NCI-H2029 (cell line): ENCODE data around the gene PLCH1.

Experiments
- DNase-seq: peaks from one replicate; lab custom pipeline; 2025; lab: John Stamatoyannopoulos, UW

Gene PLCH1

DNA sequence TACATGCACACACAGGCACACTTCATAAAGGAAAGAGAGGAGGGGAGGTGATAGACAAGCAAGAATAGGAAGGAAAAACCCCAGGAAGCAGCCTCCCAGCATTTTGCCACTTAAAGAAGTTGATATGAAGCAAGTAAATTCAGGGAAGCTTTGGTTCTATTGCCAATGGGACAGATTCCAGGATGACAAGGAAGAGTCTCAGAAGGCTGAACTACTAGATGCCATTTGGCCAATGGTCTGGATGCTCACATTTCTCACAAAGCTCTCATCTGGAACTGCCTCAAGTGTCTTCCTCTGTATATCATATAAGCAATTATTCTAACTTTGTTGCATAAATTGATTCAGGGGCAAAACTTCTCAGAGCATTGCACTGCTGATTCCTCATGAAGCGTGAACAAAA lies 372.6 kb downstream of the PLCH1 start:
- no peak for DNase-seq

DNA sequence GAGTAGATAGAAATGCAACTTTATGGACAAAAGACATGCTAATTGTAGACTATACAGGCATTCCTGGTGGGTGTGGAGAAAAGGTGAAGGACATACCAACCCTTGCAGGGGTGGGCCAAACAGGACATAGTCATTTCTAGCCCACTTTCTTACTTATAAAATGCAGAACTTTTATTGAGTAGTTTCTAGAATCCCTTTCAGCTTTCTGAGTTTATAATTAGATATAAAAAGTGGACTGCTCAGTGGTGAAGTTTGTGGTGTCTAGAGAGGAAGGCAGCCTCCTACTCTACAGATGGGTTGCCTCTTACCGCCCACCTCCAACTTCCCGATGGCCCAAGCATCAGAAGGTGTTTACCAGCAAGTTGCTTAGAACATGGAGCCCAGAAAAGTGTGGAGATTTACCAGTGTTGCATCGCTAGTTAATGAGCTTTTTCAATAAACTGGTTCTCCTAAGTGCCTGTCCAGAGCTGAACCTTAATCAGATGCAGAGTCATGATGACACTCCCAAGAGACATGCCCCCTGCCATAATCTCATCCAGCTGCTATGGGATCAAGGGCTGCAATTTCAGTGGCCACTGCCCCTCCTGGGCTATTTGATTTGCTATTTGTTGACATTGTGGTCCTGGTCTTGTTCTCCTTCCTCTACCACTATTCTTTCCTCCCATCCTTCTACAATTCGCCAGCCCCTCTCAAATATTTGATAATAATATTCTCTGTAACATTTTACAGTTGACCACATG lies 373.9 kb downstream of the PLCH1 start:
- no peak for DNase-seq

DNA sequence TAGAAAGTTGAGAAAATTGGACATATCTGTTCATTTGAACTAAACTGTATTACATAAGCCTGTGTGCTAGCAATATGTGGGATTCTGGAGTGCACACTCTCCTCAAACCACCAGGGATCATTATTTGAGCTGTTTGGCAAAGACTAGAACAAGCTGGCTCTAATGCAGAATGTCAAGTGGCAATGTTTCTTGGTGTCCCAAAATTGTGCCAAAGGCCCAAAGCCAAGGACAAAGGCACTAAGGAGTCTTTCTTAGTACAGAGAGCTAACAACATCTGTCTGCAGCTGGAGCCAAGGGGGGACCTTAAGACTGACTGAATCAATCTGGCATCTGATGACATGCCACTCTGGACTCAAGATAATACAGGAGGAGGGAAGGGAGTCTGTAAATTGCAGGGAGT lies 374.7 kb downstream of the PLCH1 start:
- DNase-seq: no peak

DNA sequence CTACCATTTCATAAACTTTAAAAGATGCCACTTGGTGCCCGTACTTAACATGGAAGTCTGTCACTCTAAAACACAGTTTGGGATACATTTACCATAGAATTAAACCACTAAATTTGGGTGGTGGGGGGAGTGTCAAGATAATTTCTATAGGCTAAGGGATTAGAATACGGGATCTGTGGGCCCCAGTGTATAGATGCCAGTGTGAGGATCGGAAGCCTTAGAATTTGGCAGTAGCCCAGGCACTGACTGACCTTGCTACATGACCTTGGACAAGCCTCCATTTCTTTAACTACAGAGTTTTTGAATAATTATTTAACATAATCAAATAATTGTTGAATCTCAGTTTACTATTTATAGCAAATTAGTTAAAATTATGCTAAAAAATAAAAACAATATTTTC lies 375.1 kb downstream of the PLCH1 start:
- no peak for DNase-seq

DNA sequence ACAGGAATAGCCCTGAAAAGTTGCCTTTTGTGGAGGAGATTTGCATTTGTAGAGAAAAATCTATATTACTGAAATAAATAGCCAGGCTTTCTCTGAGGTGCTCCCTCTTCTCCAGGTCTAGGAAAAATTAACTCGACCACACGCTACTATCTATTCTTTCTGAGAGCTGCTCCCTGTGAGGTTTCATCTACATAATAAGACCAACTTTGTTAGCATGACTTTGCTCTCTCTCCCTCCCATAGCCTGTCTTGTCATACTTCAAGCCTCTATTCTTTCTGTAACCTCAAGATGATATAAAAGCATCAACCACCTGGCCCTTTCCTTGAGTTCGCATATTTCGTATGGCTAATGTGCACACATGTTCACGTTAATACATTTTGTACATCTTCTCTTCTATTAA lies 375.6 kb downstream of the PLCH1 start:
- DNase-seq: no peak

DNA sequence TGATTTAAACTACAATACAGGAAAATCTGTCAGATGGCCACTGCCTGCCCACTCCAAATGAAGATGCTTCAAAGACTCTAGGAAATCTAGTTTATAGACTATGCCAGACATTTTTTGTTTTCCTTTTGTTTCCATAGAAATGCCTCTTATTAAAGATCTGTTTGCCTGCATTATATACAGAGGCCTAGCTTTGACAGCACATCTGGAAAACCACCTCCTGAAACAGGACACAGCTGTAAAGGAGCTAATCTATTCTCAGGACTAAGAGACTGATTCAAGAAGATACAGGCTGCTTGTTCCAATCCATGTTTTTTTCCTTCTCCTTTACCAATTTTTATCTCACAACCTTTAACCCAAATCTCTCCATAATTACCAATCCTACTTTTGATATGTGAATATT lies 376.1 kb downstream of the PLCH1 start:
- DNase-seq: no peak

DNA sequence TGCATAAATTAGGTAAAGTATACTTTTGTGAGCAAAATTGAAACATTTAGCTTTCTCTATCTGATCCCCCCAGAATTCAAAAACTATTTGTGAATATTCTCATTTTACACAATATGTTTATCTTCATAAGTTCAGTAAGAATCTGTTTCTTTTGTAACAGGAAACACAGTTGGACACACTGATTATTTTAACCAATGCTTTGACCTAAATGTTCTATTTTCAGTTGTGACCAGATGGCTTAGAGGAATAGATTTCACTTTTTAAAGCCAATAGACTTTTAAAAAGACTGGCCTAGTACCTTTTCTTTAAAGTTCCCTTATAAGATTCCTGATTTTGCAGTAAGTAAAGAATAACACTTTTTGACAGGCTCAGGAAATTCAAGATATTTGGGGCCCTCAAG lies 377.4 kb downstream of the PLCH1 start:
- DNase-seq: no peak

DNA sequence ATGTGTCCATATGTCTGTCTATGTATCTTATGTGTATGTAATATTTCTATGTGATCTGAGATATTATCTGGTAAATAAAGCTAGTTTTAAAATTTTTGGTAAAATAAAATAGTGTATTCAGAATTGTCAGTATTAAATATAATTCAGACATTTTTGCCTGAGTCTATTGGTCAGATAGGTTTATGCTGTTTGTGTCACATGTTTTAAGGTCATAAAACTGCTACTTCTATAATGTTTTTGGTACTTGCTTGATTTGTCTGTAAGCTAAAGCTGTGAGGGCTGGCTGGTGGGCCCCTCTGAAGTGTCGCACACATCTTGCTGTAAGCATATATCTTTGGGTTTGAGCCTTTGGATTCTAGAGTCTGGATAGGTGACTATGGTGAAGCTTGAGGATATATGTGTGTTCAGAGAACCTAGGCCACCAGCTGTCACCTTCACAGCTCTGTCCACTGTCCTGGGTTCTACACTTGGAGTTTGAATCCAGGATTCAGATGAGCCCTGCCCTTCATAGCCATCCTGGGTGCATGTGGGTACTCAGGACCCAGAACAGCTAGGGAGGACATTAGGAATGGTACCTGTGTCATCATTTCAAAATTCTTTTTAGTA lies 379.6 kb downstream of the PLCH1 start:
- DNase-seq: no peak

DNA sequence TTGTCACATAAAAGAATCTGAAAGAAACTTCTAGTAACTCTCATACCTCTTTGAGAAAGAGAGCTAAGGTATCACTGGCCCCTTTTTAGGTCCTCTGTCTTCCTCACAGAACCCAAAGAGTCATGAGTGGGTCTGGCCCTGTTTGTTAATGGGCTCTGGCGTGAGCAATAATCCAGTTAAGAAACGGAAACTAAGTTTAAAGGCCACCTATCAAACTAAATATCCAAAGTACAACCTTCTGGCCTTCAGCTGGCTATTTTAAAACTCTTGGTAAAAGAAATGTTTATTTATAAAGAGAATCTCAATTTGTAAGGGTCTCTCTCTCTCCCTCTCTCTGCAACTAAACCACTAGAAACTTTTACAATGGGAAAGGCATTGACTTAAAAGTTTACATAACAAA lies 380.4 kb downstream of the PLCH1 start:
- DNase-seq: no peak

DNA sequence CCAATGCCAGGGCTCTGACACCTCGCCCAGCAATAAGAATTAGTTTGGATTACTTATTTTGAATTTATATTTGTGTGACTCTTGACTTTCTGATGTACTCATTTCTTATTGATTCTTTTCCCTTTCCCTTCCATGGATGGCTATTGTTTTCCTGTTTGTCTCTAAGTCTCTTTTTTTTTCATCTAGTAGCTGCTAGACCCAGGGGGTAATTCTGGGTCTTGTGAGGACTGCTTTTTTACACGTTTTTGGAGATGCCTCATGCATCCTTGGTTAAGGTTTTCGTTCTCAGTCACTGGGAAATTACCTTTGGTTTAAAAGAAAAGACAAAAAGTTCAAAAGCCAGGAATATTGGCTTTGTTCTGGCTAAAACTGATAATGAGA lies 381.2 kb downstream of the PLCH1 start:
- DNase-seq: no peak

DNA sequence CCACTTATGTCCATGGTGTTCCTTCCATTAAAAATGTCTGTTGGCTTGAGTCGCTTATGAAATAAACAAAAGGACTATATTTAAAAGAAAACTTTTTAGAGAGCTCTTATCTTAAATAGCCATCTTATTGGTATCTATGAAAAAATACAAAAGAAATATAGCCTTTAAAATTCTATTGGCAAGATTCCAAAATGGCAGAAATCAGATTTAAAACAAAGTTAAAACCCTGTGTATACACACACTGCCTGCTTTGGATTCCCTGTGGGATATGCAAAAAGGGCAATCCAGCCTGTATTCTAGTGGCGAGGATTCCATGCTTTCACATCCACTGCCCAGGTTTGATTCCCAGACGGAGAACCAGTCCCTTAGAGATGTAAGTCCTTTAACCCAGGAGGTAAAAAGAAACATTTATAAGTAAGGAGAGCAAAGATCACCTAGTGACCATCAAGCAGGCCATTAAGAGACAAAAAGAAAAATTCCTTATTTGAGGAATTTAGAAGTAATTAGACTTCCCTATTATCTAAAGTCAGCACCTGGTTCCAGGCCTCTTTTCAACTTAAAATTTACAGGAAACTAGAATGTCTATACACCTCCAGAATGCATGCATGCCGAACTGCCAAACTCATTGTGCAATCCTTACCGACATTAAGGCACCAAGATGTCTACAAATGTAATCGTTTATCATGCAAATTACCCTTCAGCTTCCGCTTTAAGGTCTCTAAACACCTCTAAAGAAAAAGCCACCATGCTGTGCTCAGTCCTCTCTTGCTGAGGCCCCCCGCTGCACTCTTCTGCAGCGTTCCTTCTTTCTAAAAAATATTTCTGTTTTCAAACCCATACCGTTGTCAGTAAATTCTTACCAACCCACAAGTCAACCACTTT lies 381.8 kb downstream of the PLCH1 start:
- no peak for DNase-seq

DNA sequence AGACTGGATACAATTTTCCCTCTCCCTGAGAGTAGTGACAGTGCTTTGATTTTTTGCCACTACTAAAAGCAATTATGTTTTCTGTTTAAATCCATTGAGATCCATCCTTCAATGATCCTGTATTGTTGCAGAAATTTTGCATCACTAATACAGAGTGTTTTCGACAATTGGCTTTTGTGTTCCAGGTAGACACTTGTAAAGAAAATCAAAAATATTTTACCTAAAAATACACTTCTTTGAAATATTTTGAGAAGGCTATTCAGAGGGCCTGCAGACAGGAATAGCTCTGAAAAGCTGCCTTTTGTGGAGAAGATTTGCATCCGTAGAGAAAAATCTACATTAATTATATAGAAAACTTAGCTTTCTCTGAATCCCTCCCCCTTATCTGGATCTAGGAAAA lies 384.6 kb downstream of the PLCH1 start:
- DNase-seq: no peak

DNA sequence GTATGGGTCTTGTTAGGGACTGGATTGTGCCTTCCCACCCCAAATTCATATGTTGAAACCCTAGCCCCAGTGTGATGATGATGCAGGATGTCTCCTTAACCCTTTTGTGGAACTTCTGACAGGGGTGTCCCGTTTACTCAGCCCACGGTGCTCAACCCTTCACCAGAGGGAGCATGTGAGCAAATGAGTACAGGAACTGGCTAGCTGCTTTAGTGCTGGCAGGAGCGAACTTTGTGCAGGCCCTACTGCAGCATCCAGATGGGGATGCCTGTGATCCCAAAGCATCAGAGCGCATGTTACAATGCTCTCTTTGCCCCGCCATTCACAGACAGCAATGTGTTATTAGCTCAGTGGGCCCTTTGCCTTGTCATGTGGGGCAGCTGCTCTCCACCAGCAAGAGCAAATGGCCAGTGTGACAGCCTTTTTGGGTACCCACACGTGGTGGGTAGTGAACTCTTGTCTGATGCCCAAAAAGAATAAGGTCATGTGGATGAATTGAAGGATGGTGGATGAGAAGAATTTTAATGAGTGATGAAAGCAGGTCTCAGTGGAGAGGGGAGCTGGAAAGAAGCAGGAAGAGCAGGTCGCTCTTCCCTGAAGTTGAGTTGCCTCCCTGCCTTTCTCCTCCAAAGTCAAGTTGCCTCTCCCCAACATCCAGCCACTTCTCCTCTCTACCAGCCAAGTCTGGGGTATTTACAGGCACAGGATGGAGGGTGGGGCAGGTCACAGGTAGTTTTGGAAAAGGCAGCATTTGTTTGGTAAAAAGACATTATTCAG lies 388.1 kb downstream of the PLCH1 start:
- DNase-seq: no peak

DNA sequence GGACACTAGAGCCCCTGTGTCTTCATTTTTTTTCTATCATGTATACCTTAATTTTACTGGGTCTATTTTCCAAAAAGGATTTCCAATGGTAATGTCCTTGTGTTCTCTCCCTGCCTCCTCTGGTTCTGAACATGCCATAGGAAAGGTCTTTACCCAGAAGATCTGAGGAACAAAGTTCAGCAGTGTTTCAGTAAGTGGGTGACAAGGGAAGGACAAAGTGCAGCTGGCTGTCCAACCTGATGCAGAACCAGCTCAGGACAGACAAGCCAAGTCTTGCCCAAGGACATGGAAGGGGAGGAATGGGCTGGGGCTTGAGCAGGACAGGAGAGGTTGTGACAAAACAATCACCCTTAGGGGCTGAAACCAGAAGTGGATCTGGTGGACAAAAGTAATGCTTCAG lies 390.2 kb downstream of the PLCH1 start:
- no peak for DNase-seq

DNA sequence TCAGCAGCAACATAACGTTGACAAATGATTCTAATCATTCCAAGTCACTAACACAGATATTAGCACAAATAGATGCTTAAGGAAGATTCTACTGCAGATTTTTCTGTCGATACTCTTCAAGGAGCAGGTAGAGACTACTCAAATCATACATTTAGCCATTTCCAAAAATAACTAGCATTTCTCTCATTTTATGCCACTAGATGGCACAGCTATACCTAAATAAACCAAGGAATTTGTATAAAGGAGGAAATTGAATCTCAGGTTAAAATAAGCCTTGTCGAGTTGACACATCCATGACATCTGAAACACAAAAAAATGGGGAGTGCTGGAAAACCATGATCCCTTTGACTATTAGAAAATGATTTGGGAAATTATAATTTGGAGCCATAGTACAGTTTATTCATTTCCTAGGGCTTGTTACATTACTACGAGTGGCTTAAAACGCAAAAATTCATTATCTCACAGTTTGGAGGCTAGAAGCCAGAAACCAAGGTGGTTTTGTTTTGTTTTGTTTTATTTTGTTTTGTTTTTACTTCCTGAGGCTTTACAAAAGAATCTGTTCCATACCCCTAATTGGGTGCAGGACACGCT lies 391.9 kb downstream of the PLCH1 start:
- peak; percentile 33 for DNase-seq

DNA sequence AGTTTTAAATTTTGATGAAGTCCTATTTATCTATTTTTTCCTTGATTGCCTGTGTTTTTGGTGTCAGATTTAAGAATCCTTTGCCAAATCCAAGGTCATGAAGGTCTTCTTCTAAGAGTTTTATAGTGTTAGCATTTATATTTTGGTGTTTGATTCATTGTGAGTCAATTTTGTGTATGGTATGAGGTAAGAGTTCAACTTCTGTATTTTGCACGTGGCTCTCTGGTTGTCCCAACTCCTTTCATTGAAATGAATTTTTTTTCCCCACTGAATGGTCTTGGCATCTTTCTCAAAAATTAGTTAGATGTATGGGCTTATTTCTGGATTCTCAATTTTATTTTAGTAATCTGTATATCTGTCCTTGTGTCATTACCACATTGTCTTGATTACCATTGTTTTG lies 394.3 kb downstream of the PLCH1 start:
- DNase-seq: no peak

DNA sequence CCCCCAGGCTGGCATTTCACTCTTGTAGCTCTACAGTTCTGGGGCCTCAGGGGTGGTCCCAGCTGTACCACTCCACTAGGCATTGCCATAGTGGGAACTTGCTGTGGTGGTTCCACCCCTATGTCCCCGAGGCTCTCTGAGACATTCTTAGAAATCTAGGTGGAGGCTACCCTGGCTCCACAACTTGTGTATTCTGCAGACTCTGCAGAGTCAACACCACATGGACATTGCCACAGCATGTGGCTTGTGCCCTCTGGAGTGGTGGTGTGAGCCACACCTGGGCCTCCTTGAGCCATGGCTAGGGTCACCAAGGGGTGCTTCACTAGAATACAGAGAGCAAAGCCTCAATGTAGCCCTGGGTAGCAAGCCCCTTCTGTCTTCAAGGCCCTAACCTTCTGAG lies 397.0 kb downstream of the PLCH1 start:
- DNase-seq: no peak

DNA sequence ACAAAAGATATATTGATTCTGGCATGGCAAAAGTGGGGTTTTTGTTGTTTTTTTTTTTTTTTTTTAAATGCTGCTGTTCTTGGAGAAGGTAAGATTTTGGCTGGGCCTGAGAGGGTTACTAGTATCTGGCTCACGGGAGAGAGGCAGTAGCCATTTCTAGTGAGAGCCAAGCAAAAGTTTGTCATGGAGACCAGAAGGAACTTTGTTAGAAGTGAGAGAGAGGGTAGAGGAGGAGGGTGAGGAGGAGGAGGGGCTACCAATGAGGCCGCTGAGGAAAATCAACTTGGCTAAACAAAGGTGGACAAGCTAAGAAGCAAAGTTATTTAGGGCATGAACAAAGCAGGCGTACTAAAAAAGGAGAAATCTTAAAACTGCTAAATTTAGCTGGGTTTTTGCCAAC lies 402.5 kb downstream of the PLCH1 start:
- DNase-seq: no peak

DNA sequence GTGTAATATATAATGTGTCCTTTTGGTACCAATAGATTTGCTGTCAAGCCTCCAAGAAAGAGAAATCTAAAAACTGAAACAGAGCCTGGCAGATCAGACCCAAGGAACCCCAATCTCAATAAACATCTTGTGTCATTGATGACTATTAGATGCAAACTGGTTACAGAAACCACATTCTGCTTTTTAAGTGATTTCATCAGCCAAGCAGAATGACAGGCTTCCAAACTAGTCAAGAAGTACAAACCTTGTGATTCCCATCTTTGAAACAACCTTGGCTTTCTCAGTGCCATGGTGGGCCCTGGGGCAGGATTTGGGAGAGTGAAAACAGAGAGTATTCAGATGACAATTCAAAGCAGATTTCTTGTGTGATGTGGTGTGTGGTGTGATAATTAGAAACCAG lies 405.8 kb downstream of the PLCH1 start:
- no peak for DNase-seq

DNA sequence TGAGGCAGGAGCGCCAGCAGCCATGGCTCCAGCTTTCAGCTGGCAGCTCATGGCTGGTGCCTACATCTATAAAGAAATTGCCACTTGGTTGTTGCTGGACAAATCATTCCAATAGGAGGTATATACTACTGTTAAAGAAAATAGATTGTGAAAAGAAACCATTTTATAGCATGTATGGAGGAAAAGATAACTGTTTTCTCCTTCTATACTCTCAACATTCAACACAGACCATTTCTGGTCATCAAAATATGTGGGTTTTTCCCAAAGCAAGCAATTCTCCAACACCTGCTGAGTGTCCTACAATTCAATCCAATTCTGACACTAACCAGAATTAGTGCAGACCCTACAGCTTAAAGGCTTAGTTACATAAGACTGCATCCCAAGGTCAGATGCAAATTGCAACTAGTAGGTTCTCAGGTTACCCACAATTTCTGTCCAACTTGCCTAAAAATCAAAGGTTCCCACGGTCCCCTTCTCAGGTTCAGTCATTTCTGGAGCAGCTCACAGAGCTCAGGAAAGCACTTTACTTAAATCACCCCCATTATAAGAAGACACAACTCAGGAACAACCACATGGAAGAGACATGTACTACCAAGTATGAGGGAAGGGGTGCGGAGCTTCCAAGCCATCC lies 409.0 kb downstream of the PLCH1 start:
- no peak for DNase-seq

DNA sequence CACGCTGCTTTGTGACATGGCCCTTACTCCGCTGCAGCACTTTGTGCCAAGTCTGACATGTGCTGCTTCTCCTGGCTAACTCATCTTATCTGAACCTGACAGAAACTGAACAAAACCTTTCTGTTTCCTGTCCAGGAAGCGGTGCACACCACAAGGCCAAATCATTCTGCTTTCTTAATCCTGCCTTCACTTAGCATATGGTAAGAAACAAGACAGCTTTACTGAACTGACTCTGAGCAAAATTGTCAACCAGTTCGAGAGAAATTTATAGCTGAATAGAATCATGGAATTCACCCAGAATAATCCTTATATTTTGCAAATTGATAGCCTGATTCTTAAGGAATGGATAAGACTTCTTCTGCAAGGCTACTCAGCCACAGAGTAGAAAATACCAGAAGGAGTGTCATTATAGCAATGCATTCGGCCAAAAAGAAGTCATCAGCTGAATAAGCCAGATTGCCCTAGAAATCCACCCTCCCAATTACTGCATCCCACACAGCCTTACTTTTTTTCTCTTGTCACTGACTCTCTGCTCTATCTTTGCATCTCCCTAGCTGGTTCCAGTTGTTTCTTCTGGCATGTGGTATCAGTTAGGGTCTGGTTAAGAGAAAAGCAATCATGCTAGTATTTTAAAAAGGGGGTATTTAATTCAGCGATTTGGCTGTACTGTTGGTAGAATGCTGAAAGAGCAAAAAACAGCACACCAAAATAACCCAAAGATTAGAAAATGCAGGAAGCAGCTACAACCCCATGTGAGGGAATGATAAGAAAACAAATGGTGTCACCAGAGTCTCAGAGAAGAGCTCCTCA lies 409.8 kb downstream of the PLCH1 start:
- no peak for DNase-seq
